IgD-negative memory B cell (primary cell): ENCODE results near the gene HSPA12B. TPM values are rescaled to one million over a fixed set of nuclear protein-coding genes. Genes with fewer than 3 reads are reported as not detected.

ENCODE experiments used
- H3K27ac Mint-ChIP-seq, 3 donors: one replicate each; pipeline ENCODE4 v1.8.0; 2020 to 2022; ENCODE audit warnings: mild to moderate bottlenecking in 3 of 3, mixed read lengths in 3 of 3, moderate library complexity in 1 of 3
- H3K27me3 Mint-ChIP-seq: one replicate; pipeline ENCODE4 v1.8.0; 2021; ENCODE audit warnings: mixed read lengths
- H3K36me3 Mint-ChIP-seq: one replicate; pipeline ENCODE4 v1.8.0; 2020; ENCODE audit warnings: mild to moderate bottlenecking, mixed read lengths
- H3K4me1 Mint-ChIP-seq, 3 donors: one replicate each; pipeline ENCODE4 v1.8.0; 2020 to 2022; ENCODE audit warnings: mixed read lengths in 3 of 3, mild to moderate bottlenecking in 1 of 3
- H3K4me3 Mint-ChIP-seq, 4 donors: one replicate each; pipeline ENCODE4 v1.8.0; 2020 to 2022; ENCODE audit warnings: mild to moderate bottlenecking in 4 of 4, mixed read lengths in 4 of 4, moderate library complexity in 3 of 4
- H3K9me3 Mint-ChIP-seq, 3 donors: one replicate each; pipeline ENCODE4 v1.8.0; 2020 to 2021; ENCODE audit warnings: mixed read lengths in 3 of 3, mild to moderate bottlenecking in 1 of 3
- polyA plus RNA-seq: library from polyadenylated mRNA; unstranded; fragments of 300-500 nt; fragmentation: Illumina TruSeq; gene quantifications from one replicate; pipeline ENCODE4 v1.2.3, GENCODE V29; 2021

Gene HSPA12B
- polyA plus RNA-seq, 1 donor from 2014 or later: not detected

DNA sequence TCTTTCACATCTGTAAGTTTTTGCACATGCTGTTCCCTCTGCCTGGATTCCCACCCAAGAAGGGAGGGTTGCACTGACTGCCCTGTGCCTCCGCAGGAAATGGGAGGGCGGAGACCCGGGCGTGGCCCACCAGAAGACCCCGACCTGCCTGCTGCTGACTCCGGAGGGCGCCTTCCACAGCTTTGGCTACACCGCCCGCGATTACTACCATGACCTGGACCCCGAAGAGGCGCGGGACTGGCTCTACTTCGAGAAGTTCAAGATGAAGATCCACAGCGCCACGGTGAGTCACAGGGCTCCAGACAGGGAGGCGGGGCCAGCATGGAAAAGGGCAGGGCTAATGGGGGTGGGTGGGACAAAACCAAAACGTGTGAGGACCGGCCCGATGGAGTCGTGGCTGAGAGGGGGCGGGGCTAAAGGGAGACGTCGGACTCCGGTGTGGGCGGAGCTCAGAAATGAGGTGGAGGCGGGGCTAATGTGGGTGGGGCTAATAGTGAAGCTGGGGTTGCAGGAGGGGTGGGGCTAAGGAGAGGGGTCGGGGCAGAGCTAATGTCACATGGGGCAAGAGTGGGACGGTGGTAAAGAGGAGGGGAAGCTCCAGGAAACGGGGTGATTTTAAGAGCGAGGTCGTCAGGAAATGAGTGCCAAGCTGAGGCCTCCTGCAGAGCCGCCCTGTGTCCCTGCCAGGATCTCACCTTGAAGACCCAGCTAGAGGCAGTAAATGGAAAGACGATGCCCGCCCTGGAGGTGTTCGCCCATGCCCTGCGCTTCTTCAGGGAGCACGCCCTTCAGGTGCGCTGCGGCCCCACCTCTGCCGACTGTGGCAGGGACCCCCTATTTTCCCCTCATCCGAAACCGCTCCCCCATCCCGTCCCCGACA lies 12.6 kb downstream of the HSPA12B start:
- H3K4me1 Mint-ChIP-seq: peaks cover 0 to 3% (median 0%) of the 10 kb centered on the region in 3 donors
- peaks cover 0 to 2% (median 0%) of the 10 kb centered on the region in 3 donors for H3K9me3 Mint-ChIP-seq
- peaks cover 17% of the 10 kb centered on the region for H3K27me3 Mint-ChIP-seq
- H3K4me3 Mint-ChIP-seq: peak overlapping the region in 3 of 4 donors; percentile 25 to 86 (median 63)
- no peak overlapping the region for H3K27ac Mint-ChIP-seq
- H3K36me3 Mint-ChIP-seq: no peaks in the 10 kb centered on the region

DNA sequence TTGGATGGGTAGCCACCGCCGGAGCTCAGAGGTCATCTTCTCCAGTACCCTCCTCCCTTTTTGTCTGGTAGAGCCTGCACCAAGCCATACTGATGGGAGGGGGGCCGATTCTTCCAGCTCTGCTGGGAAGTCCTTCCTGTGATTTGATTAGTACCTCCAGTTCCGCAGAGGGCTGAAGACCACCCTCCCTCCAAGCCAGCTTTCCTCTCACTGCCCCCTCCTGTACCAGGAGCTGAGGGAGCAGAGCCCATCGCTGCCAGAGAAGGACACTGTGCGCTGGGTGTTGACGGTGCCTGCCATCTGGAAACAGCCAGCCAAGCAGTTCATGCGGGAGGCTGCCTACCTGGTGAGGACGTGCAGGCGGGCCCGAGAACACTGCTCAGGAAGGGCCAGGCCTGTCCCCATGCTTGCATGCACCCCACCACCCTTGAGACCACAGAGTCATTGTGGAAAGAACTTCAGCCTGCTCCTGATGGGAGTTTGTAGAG lies 13.2 kb downstream of the HSPA12B start:
- Mint-ChIP-seq H3K36me3 (no peaks in the 10 kb centered on the region), H3K9me3 (peaks cover 0 to 2% (median 0%) of the 10 kb centered on the region in 3 donors), H3K27me3 (peaks cover 17% of the 10 kb centered on the region), H3K4me3 (peak overlapping the region in 1 of 4 donors; percentile 12), H3K27ac (no peak overlapping the region), H3K4me1 (peaks cover 0 to 3% (median 0%) of the 10 kb centered on the region in 3 donors)

DNA sequence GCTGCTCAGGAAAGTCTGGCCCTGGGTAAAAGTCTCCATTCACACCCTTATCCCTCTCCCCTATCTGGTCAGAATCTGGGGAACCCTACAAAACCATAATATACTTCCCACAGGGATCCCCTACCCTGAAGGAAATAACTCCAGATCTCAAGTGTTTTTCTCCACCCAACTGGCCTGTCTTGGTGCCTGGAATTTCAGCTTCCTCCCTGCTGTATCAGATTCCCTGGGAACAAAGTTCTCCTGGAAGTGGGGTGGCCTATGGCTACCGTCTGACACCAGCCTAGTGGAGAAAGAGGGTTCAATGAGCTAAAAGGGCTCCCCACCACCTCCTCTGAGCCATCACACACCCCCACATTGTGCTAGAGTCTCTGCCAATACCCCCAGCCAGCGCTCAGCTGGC lies 15.0 kb downstream of the HSPA12B start:
- Mint-ChIP-seq H3K36me3 (no peaks in the 10 kb centered on the region), H3K4me3 (peak overlapping the region in 2 of 4 donors; percentile 5 to 11), H3K4me1 (peaks cover 0 to 8% (median 0%) of the 10 kb centered on the region in 3 donors), H3K9me3 (peaks cover 0 to 2% (median 0%) of the 10 kb centered on the region in 3 donors), H3K27ac (no peak overlapping the region), H3K27me3 (peaks cover 16% of the 10 kb centered on the region)

DNA sequence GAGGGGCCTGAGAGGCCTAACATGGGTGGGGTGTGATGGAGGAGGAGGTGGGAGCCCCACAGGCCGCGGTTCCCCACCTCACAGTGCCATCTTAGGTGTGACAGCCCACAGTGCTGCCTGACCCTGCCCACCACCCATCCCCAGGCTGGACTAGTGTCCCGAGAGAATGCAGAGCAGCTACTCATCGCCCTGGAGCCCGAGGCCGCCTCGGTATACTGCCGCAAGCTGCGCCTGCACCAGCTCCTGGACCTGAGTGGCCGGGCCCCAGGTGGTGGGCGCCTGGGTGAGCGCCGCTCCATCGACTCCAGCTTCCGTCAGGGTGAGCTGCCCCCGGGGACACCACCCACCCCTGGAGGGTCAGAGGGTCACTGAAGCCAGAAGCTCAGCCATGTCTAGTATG lies 15.6 kb downstream of the HSPA12B start:
- H3K27ac Mint-ChIP-seq: no peak overlapping the region
- no peak overlapping the region for H3K4me3 Mint-ChIP-seq
- peaks cover 0 to 11% (median 3%) of the 10 kb centered on the region in 3 donors for H3K4me1 Mint-ChIP-seq
- peaks cover 16% of the 10 kb centered on the region for H3K27me3 Mint-ChIP-seq
- H3K36me3 Mint-ChIP-seq: no peaks in the 10 kb centered on the region
- peaks cover 0 to 2% (median 0%) of the 10 kb centered on the region in 3 donors for H3K9me3 Mint-ChIP-seq

GRCh38 chr20:3749087-3749688 lies 16.7 kb downstream of the HSPA12B start:
- H3K27me3 Mint-ChIP-seq: peaks cover 15% of the 10 kb centered on the region
- H3K36me3 Mint-ChIP-seq: no peaks in the 10 kb centered on the region
- no peak overlapping the region for H3K4me3 Mint-ChIP-seq
- no peak overlapping the region for H3K27ac Mint-ChIP-seq
- H3K4me1 Mint-ChIP-seq: peaks cover 0 to 13% (median 5%) of the 10 kb centered on the region in 3 donors
- peaks cover 0 to 1% (median 0%) of the 10 kb centered on the region in 3 donors for H3K9me3 Mint-ChIP-seq

- Mint-ChIP-seq H3K36me3 (no peaks in the 10 kb centered on the region), H3K4me3 (no peak overlapping the region), H3K27ac (no peak overlapping the region), H3K9me3 (no peaks in the 10 kb centered on the region), H3K27me3 (peaks cover 8% of the 10 kb centered on the region), H3K4me1 (peaks cover 0 to 10% (median 5%) of the 10 kb centered on the region in 3 donors)
Measured at GRCh38 chr20:3749689-3750531, 17.4 kb downstream of the HSPA12B start.

DNA sequence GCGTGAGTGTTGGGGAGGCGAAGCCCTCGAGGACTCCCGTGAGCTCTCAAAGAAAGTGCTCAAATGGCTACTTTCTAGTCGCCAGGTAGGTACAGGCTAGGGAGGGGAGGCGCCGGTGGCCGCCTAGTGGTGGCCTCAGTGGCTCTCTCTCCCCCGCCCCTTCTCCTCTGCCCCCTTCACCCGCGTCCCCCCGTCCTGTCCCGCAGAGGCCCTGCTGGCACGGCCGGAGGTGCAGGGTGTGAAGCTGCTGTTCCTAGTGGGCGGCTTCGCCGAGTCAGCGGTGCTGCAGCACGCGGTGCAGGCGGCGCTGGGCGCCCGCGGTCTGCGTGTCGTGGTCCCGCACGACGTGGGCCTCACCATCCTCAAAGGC lies 18.8 kb downstream of the HSPA12B start:
- H3K27me3 Mint-ChIP-seq: peaks cover 4% of the 10 kb centered on the region
- H3K36me3 Mint-ChIP-seq: no peaks in the 10 kb centered on the region
- peak overlapping the region in 2 of 4 donors; percentile 12 to 67 for H3K4me3 Mint-ChIP-seq
- H3K9me3 Mint-ChIP-seq: no peaks in the 10 kb centered on the region
- peaks cover 0 to 10% (median 5%) of the 10 kb centered on the region in 3 donors for H3K4me1 Mint-ChIP-seq
- H3K27ac Mint-ChIP-seq: no peak overlapping the region

GRCh38 chr20:3751675-3752385 lies 19.3 kb downstream of the HSPA12B start:
- peak overlapping the region; percentile 18 to 85 (median 48) for H3K4me3 Mint-ChIP-seq
- H3K9me3 Mint-ChIP-seq: no peaks in the 10 kb centered on the region
- H3K27ac Mint-ChIP-seq: peak overlapping the region in 1 of 3 donors; percentile 34
- peaks cover 0 to 10% (median 5%) of the 10 kb centered on the region in 3 donors for H3K4me1 Mint-ChIP-seq
- H3K36me3 Mint-ChIP-seq: no peaks in the 10 kb centered on the region
- peaks cover 2% of the 10 kb centered on the region for H3K27me3 Mint-ChIP-seq

DNA sequence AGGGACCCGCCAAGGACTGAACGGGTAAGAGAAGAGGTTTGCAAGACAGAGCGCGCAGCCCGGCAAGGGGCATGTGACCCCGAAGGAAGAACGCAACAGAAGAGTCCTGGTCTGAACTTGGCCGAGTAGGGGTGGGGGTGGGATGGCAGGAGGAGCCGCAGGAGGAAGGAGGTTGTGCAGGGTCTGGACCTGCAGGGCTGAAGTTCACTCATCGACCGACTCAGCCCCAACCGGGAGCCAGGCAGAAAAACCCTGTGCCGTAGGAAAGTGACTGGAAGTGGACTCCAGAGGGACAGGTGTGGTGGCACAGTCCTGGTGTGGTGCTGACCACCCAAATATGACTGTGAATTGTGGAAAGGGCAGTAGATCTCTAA lies 19.9 kb downstream of the HSPA12B start:
- H3K4me3 Mint-ChIP-seq: peak overlapping the region in 3 of 4 donors; percentile 49 to 85 (median 60)
- H3K36me3 Mint-ChIP-seq: no peaks in the 10 kb centered on the region
- peaks cover 2% of the 10 kb centered on the region for H3K27me3 Mint-ChIP-seq
- no peaks in the 10 kb centered on the region for H3K9me3 Mint-ChIP-seq
- peaks cover 0 to 10% (median 5%) of the 10 kb centered on the region in 3 donors for H3K4me1 Mint-ChIP-seq
- peak overlapping the region in 2 of 3 donors; percentile 34 to 68 for H3K27ac Mint-ChIP-seq

- H3K9me3 Mint-ChIP-seq: no peaks in the 10 kb centered on the region
- peaks cover 0 to 10% (median 5%) of the 10 kb centered on the region in 3 donors for H3K4me1 Mint-ChIP-seq
- H3K27me3 Mint-ChIP-seq: peaks cover 2% of the 10 kb centered on the region
- H3K36me3 Mint-ChIP-seq: no peaks in the 10 kb centered on the region
- H3K27ac Mint-ChIP-seq: peak overlapping the region in 1 of 3 donors; percentile 35
- H3K4me3 Mint-ChIP-seq: peak overlapping the region in 1 of 4 donors; percentile 60
Measured at GRCh38 chr20:3753098-3753497, 20.6 kb downstream of the HSPA12B start.

GRCh38 chr20:3753501-3754275 lies 21.2 kb downstream of the HSPA12B start:
- H3K27ac Mint-ChIP-seq: no peak overlapping the region
- peaks cover 0 to 10% (median 5%) of the 10 kb centered on the region in 3 donors for H3K4me1 Mint-ChIP-seq
- peaks cover under 1% of the 10 kb centered on the region for H3K27me3 Mint-ChIP-seq
- H3K9me3 Mint-ChIP-seq: no peaks in the 10 kb centered on the region
- H3K4me3 Mint-ChIP-seq: no peak overlapping the region
- no peaks in the 10 kb centered on the region for H3K36me3 Mint-ChIP-seq

- no peaks in the 10 kb centered on the region for H3K27me3 Mint-ChIP-seq
- no peak overlapping the region for H3K4me3 Mint-ChIP-seq
- no peak overlapping the region for H3K27ac Mint-ChIP-seq
- peaks cover 0 to 10% (median 5%) of the 10 kb centered on the region in 3 donors for H3K4me1 Mint-ChIP-seq
- no peaks in the 10 kb centered on the region for H3K9me3 Mint-ChIP-seq
- no peaks in the 10 kb centered on the region for H3K36me3 Mint-ChIP-seq
Measured at GRCh38 chr20:3754276-3754630, 21.8 kb downstream of the HSPA12B start.

GRCh38 chr20:3755269-3755668 lies 22.8 kb downstream of the HSPA12B start:
- H3K4me3 Mint-ChIP-seq: no peak overlapping the region
- H3K27me3 Mint-ChIP-seq: no peaks in the 10 kb centered on the region
- H3K36me3 Mint-ChIP-seq: no peaks in the 10 kb centered on the region
- no peaks in the 10 kb centered on the region for H3K9me3 Mint-ChIP-seq
- no peak overlapping the region for H3K27ac Mint-ChIP-seq
- peaks cover 0 to 10% (median 5%) of the 10 kb centered on the region in 3 donors for H3K4me1 Mint-ChIP-seq
